Measurements from ENCODE around the gene UNC5C.

DNA sequence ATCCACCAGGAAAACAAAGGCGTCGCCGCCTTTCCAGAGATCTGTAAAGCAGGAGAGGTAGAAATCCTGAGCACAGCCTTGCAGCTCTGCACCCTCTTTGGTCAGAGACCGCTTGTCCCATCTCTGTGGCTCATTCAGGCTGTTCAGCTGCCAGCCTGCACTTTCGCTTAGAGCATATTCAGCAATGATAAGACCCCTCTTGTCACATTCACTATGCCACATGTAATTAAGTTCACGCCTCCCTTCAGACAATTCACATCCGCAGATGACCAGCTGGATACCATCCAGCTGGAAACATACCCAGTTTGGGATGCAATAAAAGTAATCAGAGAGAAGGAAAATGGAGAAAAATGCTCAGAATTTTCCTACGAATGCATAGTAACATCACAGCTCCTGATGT lies 335.4 kb downstream of the UNC5C start:
- TF ChIP-seq, protein P1, sequence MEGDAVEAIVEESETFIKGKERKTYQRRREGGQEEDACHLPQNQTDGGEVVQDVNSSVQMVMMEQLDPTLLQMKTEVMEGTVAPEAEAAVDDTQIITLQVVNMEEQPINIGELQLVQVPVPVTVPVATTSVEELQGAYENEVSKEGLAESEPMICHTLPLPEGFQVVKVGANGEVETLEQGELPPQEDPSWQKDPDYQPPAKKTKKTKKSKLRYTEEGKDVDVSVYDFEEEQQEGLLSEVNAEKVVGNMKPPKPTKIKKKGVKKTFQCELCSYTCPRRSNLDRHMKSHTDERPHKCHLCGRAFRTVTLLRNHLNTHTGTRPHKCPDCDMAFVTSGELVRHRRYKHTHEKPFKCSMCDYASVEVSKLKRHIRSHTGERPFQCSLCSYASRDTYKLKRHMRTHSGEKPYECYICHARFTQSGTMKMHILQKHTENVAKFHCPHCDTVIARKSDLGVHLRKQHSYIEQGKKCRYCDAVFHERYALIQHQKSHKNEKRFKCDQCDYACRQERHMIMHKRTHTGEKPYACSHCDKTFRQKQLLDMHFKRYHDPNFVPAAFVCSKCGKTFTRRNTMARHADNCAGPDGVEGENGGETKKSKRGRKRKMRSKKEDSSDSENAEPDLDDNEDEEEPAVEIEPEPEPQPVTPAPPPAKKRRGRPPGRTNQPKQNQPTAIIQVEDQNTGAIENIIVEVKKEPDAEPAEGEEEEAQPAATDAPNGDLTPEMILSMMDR (IDR thresholded peaks at IDR 0.05; ENCODE audit: poor library complexity), result no peak
- no peak for TF ChIP-seq EZH2 (IDR thresholded peaks at IDR 0.05; ENCODE audit: borderline replicate concordance)
- TF ChIP-seq EZH2phosphoT487 (IDR thresholded peaks at IDR 0.05; ENCODE audit: low read depth, severe bottlenecking, unreplicated experiment), result no peak

Data from hepatocyte (in vitro differentiated cells).